Measurements from ENCODE around the gene TMEM89. TPM values are rescaled to one million over a fixed set of nuclear protein-coding genes. Genes with fewer than 3 reads are reported as not detected.
A peak's percentile ranks its signal among the peaks of the same experiment; 100 is the strongest.

Gene TMEM89
- total and polyA plus RNA-seq, 2 donors (not counting 1 experiment from before 2014, with no cell fraction given): not detected

DNA sequence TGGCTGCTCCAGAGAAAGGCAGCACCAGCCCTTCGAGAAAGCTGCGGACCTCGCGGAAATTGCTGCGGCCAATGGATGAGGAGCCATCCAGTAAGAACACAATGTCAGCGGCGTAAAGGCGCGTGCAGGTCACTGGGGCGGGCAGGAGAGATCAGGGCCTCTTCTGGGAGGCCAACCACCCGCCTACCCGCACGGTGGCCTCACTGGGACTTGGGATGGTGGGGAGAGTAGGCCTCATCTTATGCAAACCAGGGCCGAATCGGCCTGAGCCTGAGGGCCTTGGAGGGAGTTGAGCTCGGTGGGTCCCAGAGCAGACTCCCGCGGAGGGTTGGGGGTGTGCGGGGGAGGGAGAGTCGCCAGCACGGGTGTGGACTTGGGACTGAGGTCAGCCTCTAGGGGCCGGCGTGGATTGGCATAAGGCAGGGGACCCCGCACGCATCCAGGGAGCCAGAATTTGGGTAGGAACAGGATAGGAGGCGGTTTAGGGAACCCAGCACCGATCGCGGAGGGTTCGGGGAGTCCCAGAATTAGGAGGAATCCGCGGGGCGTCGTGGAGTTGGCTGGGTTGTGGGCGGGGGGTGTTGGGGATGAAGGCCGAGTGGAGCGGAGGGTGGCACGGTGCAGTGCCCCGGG lies 27.0 kb downstream of the TMEM89 start:
- DNase-seq (no peak), ATAC-seq (ENCODE audit: low read depth) (no peak)
- H3K4me1 Mint-ChIP-seq: peaks cover 9% of the 10 kb centered on the region
- Histone ChIP-seq H4K20me1 (ENCODE audit: control insufficient read depth, insufficient read depth, low read length, poor library complexity, severe bottlenecking) (no peaks in the 10 kb centered on the region), H3K27ac (ENCODE audit: low read length in 2 of 2) (no peak overlapping the region), H2AFZ (ENCODE audit: insufficient read depth, low read depth, low read length, poor library complexity, severe bottlenecking) (peak overlapping the region; percentile 38), H3K4me1 (ENCODE audit: control insufficient read depth in 2 of 2, insufficient read depth in 2 of 2, low read length in 2 of 2) (peaks cover 4 to 9% of the 10 kb centered on the region in 2 donors), H3K79me2 (ENCODE audit: control insufficient read depth, insufficient read depth, low read length) (no peaks in the 10 kb centered on the region), H3K27me3 (replicated peaks in 1 of 4; ENCODE audit: control extremely low read depth in 1 of 4, control insufficient read depth in 3 of 4, insufficient read depth in 4 of 4, low read length in 3 of 4) (peaks cover 0 to 33% (median 6%) of the 10 kb centered on the region in 4 experiments), H3K9me3 (ENCODE audit: control extremely low read depth in 1 of 3, control insufficient read depth in 2 of 3, insufficient read depth in 1 of 3, low read length in 2 of 3) (no peaks in the 10 kb centered on the region), H3K9ac (ENCODE audit: low read length) (no peak overlapping the region), H3K4me2 (replicated peaks; ENCODE audit: low read depth, low read length, poor library complexity, severe bottlenecking) (peak overlapping the region; percentile 53), H3K36me3 (replicated peaks in 1 of 2; ENCODE audit: control extremely low read depth in 1 of 2, control insufficient read depth in 1 of 2, extremely low read depth in 1 of 2, insufficient read depth in 2 of 2, low read length in 1 of 2) (peaks cover 0 to 19% of the 10 kb centered on the region in 2 experiments), H3K4me3 (ENCODE audit: control extremely low read depth in 1 of 5, extremely low read depth in 1 of 5, insufficient read depth in 1 of 5, low read depth in 2 of 5, low read length in 4 of 5) (no peak overlapping the region)
- H3K27ac Mint-ChIP-seq: no peak overlapping the region
- POLR2A ChIA-PET: no interaction called here
- peak overlapping the region; percentile 45 for H3K4me3 Mint-ChIP-seq
- 30% methylated on average over 36 of the region's 39 CpGs for WGBS (ENCODE audit: insufficient coverage)
- intact Hi-C loops (cut with micrococcal nuclease): no loop called here
- no peak for TF ChIP-seq EZH2 (IDR thresholded peaks at IDR 0.05; ENCODE audit: borderline replicate concordance, insufficient read depth, low read depth, low read length, poor library complexity, severe bottlenecking)
- no peak for TF ChIP-seq CTCF (IDR thresholded peaks at IDR 0.05)
- CTCF ChIA-PET: no interaction called here
- peaks cover 29% of the 10 kb centered on the region for H3K27me3 Mint-ChIP-seq
- H3K9me3 Mint-ChIP-seq (ENCODE audit: insufficient read depth): no peaks in the 10 kb centered on the region

DNA sequence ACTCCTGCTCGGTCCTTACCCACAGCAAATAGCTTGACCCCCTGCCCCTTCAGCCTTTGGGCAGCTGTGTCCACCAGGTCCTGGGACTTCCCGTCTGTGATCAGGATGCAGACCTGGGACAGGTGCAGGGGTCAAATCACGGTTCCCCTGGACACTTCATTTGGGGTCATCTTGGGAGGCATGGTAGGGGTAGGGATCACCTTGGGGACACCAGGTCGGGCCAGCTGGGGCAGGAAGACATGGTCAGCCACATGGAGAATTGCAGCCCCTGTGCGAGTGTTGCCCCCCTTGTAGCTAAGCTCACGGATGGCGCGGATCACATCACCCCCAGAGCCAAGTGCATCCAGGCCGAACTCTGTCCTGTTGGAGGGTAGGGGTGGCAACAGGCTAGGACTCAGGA lies 28.2 kb downstream of the TMEM89 start:
- ATAC-seq (ENCODE audit: low read depth): no peak

More for the DNA sequence above, 28.2 kb downstream of the TMEM89 start:
- 88% methylated on average over 8 of the region's 9 CpGs for WGBS (ENCODE audit: insufficient coverage)
- H2AFZ ChIP-seq (ENCODE audit: insufficient read depth, low read depth, low read length, poor library complexity, severe bottlenecking): no peak overlapping the region
- H3K27me3 ChIP-seq (replicated peaks in 1 of 4; ENCODE audit: control extremely low read depth in 1 of 4, control insufficient read depth in 3 of 4, insufficient read depth in 4 of 4, low read length in 3 of 4): peaks cover 0 to 38% (median 7%) of the 10 kb centered on the region in 4 experiments
- H3K4me1 ChIP-seq (ENCODE audit: control insufficient read depth in 2 of 2, insufficient read depth in 2 of 2, low read length in 2 of 2): peaks cover 4 to 9% of the 10 kb centered on the region in 2 donors
- H3K4me3 Mint-ChIP-seq: no peak overlapping the region
- no peaks in the 10 kb centered on the region for H3K9me3 Mint-ChIP-seq (ENCODE audit: insufficient read depth)
- POLR2A ChIA-PET: no interaction called here
- TF ChIP-seq EZH2 (IDR thresholded peaks at IDR 0.05; ENCODE audit: borderline replicate concordance, insufficient read depth, low read depth, low read length, poor library complexity, severe bottlenecking): no peak
- no peak for TF ChIP-seq CTCF (IDR thresholded peaks at IDR 0.05)
- H4K20me1 ChIP-seq (ENCODE audit: control insufficient read depth, insufficient read depth, low read length, poor library complexity, severe bottlenecking): no peaks in the 10 kb centered on the region
- H3K27me3 Mint-ChIP-seq: peaks cover 37% of the 10 kb centered on the region
- DNase-seq: no peak
- peaks cover 0 to 7% of the 10 kb centered on the region in 2 experiments for H3K36me3 ChIP-seq (replicated peaks in 1 of 2; ENCODE audit: control extremely low read depth in 1 of 2, control insufficient read depth in 1 of 2, extremely low read depth in 1 of 2, insufficient read depth in 2 of 2, low read length in 1 of 2)
- H3K27ac ChIP-seq (ENCODE audit: low read length in 2 of 2): no peak overlapping the region
- H3K4me1 Mint-ChIP-seq: peaks cover 9% of the 10 kb centered on the region
- intact Hi-C loops (cut with micrococcal nuclease): no loop called here
- no peak overlapping the region for H3K9ac ChIP-seq (ENCODE audit: low read length)
- CTCF ChIA-PET: no interaction called here
- no peak overlapping the region for H3K4me3 ChIP-seq (ENCODE audit: control extremely low read depth in 1 of 5, extremely low read depth in 1 of 5, insufficient read depth in 1 of 5, low read depth in 2 of 5, low read length in 4 of 5)
- H3K4me2 ChIP-seq (replicated peaks; ENCODE audit: low read depth, low read length, poor library complexity, severe bottlenecking): no peak overlapping the region
- H3K9me3 ChIP-seq (ENCODE audit: control extremely low read depth in 1 of 3, control insufficient read depth in 2 of 3, insufficient read depth in 1 of 3, low read length in 2 of 3): no peaks in the 10 kb centered on the region
- H3K79me2 ChIP-seq (ENCODE audit: control insufficient read depth, insufficient read depth, low read length): no peaks in the 10 kb centered on the region
- no peak overlapping the region for H3K27ac Mint-ChIP-seq
